Breast epithelium (tissue), 3 donors: ENCODE data around the gene VPS11.

Experiments used
- POLR2A ChIP-seq: fragments of 450-650 bp; IDR thresholded peaks from one replicate; pipeline ENCODE4 v1.6.1; 2016; ENCODE audit warnings: antibody characterized with exemption, mild to moderate bottlenecking, moderate library complexity
- POLR2AphosphoS5 ChIP-seq, 3 donors: sonication (generic); formaldehyde crosslinking; IDR thresholded peaks; one replicate each; pipeline ENCODE4 v1.6.1; 2017; ENCODE audit warnings: antibody characterized with exemption in 3 of 3
- TF ChIP-seq, protein P1 (sequence below), 3 donors: fragments of 450-650 bp; IDR thresholded peaks; one replicate each; pipeline ENCODE4 v1.5.1; 2016 to 2017; ENCODE audit warnings: antibody characterized with exemption in 3 of 3, mild to moderate bottlenecking in 3 of 3, moderate library complexity in 3 of 3

DNA sequence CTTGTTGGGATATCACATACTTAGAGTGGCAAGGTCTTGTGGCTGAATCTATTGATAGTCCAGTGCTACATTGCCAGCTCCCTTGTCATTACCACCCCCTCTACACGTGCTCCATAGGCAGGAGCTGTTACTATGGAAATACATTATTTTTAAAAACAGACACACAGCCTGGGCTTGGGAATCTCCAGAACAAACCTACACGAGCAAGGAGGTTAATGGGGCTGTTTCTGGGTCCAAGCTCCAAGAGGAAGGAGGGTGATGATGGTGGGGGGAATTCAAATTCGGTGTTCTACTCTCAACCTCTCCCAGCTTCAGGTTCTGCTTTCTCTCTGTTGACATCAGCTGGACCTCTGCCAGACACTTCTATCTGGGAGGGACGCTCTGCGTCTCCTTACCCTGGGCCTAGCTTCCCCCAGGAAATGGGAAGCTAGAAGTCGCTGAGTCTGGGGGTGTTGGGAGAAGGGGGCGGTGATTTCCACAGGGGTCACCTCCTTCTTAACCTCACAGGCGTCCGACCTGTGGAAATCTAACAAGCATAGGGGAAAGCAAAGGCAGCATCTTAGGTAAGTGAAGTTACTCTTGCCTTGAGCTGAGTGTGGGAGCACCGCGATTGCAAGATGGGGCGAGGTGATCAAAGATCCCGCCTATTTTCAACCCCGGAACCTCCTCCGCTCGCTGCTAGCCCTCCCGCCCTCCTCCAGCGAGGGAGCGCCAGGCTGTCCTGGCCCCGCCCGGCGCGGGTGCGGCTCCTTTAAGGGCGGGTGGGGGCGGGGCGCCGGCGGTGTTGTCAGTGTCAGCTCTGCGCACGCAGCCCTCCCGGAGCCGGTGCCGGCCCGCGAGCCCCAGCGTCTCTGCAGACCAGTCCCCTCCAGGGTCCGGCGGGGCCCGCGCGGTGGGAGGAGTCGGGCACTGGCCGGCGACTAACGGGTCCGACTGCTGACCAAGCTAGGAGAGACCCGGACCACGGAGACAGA lies 39.2 kb downstream of the VPS11 start, which contains the start of gene C2CD2L:
- TF ChIP-seq POLR2A, result no peak
- TF ChIP-seq POLR2AphosphoS5 (IDR thresholded peaks at IDR 0.05), result peak in 1 of 3 donors; percentile 31
- TF ChIP-seq, protein P1, sequence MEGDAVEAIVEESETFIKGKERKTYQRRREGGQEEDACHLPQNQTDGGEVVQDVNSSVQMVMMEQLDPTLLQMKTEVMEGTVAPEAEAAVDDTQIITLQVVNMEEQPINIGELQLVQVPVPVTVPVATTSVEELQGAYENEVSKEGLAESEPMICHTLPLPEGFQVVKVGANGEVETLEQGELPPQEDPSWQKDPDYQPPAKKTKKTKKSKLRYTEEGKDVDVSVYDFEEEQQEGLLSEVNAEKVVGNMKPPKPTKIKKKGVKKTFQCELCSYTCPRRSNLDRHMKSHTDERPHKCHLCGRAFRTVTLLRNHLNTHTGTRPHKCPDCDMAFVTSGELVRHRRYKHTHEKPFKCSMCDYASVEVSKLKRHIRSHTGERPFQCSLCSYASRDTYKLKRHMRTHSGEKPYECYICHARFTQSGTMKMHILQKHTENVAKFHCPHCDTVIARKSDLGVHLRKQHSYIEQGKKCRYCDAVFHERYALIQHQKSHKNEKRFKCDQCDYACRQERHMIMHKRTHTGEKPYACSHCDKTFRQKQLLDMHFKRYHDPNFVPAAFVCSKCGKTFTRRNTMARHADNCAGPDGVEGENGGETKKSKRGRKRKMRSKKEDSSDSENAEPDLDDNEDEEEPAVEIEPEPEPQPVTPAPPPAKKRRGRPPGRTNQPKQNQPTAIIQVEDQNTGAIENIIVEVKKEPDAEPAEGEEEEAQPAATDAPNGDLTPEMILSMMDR (IDR thresholded peaks at IDR 0.05), result no peak
